ENCODE data around the gene BAIAP3.
A peak's percentile ranks its signal among the peaks of the same experiment; 100 is the strongest.

Gene BAIAP3

GRCh38 chr16:1345651-1346421 is 12.4 kb downstream of the BAIAP3 start:
- no peak for DNase-seq (ENCODE audit: low read depth in 2 of 2, low spot score in 1 of 2)

- DNase-seq (ENCODE audit: low read depth in 2 of 2, low spot score in 1 of 2), result no peak
Observed at GRCh38 chr16:1346422-1347285, 13.2 kb downstream of the BAIAP3 start.

- DNase-seq (ENCODE audit: low read depth in 2 of 2, low spot score in 1 of 2), result no peak
Observed at GRCh38 chr16:1347286-1347855, 13.9 kb downstream of the BAIAP3 start.

GRCh38 chr16:1347962-1348361 is 14.5 kb downstream of the BAIAP3 start:
- DNase-seq (ENCODE audit: low read depth in 2 of 2, low spot score in 1 of 2), result no peak

- DNase-seq (ENCODE audit: low read depth in 2 of 2, low spot score in 1 of 2), result no peak
Observed at GRCh38 chr16:1348441-1348840, 15.0 kb downstream of the BAIAP3 start.

GRCh38 chr16:1348926-1349325 is 15.5 kb downstream of the BAIAP3 start:
- DNase-seq (ENCODE audit: low read depth in 2 of 2, low spot score in 1 of 2), result no peak

GRCh38 chr16:1349351-1349750 is 15.9 kb downstream of the BAIAP3 start:
- DNase-seq (ENCODE audit: low read depth in 2 of 2, low spot score in 1 of 2), result no peak

GRCh38 chr16:1349951-1350350 is 16.5 kb downstream of the BAIAP3 start:
- DNase-seq (ENCODE audit: low read depth in 2 of 2, low spot score in 1 of 2), result no peak

- no peak for DNase-seq (ENCODE audit: low read depth in 2 of 2, low spot score in 1 of 2)
Observed at GRCh38 chr16:1350691-1351090, 17.2 kb downstream of the BAIAP3 start.

GRCh38 chr16:1351215-1351581 is 17.8 kb downstream of the BAIAP3 start:
- no peak for DNase-seq (ENCODE audit: low read depth in 2 of 2, low spot score in 1 of 2)

- peak; percentile 53 to 70 for DNase-seq (ENCODE audit: low read depth in 2 of 2, low spot score in 1 of 2)
Observed at GRCh38 chr16:1351582-1352362, 18.3 kb downstream of the BAIAP3 start, which contains the start of the genes GNPTG and TSR3. GNPTG (plus strand) TSS chr16:1351931; CDS start chr16:1351966, 35 bp downstream. TSR3 (minus strand) TSS chr16:1351878; CDS start chr16:1351804, 74 bp downstream.

GRCh38 chr16:1354815-1355540 is 21.5 kb downstream of the BAIAP3 start:
- no peak for DNase-seq (ENCODE audit: low read depth in 2 of 2, low spot score in 1 of 2)

- no peak for DNase-seq (ENCODE audit: low read depth in 2 of 2, low spot score in 1 of 2)
Observed at GRCh38 chr16:1355591-1355990, 22.1 kb downstream of the BAIAP3 start.

- DNase-seq (ENCODE audit: low read depth in 2 of 2, low spot score in 1 of 2), result no peak
Observed at GRCh38 chr16:1356061-1356900, 22.8 kb downstream of the BAIAP3 start.

GRCh38 chr16:1357906-1358566 is 24.6 kb downstream of the BAIAP3 start:
- no peak for DNase-seq (ENCODE audit: low read depth in 2 of 2, low spot score in 1 of 2)

GRCh38 chr16:1361685-1362360 is 28.4 kb downstream of the BAIAP3 start:
- no peak for DNase-seq (ENCODE audit: low read depth in 2 of 2, low spot score in 1 of 2)

GRCh38 chr16:1362807-1363206 is 29.4 kb downstream of the BAIAP3 start:
- DNase-seq (ENCODE audit: low read depth in 2 of 2, low spot score in 1 of 2), result no peak

- DNase-seq (ENCODE audit: low read depth in 2 of 2, low spot score in 1 of 2), result peak in 1 of 2 donors; percentile 32
Observed at GRCh38 chr16:1363501-1364041, 30.1 kb downstream of the BAIAP3 start.
